ENCODE results near the gene ACER1. TPM values are rescaled to one million over a fixed set of nuclear protein-coding genes. Genes with fewer than 3 reads are reported as not detected.

ACER1 gene
- total and polyA plus RNA-seq, 10 of the 15 experiments (the other 5 are each of a cell fraction or from before 2014, with no cell fraction given) = not detected

- TF ChIP-seq CUX1 (IDR thresholded peaks at IDR 0.05; ENCODE audit: insufficient replicate concordance, low read depth, low read length) (no peak), SMARCA5 (IDR thresholded peaks at IDR 0.05) (peak; percentile 98), ZBTB11 (CRISPR knock-in tag; IDR thresholded peaks at IDR 0.05) (no peak), ATF3 (IDR thresholded peaks at IDR 0.05; ENCODE audit: borderline replicate concordance, extremely low read depth, low read depth, low read length) (no peak), MYC (IDR thresholded peaks at IDR 0.05; ENCODE audit: insufficient read depth, insufficient read length, insufficient replicate concordance, low read length, severe bottlenecking) (peak; percentile 54), POLR2AphosphoS2 (IDR thresholded peaks at IDR 0.05; ENCODE audit: low read depth, low read length) (peak; percentile 49; the same call in 1 of the 2 replicates), CBFB (IDR thresholded peaks at IDR 0.05; ENCODE audit: low read depth) (no peak), BCL3 (IDR thresholded peaks at IDR 0.05; ENCODE audit: borderline replicate concordance, insufficient read depth, low read depth, low read length, poor library complexity, severe bottlenecking) (no peak), EGR1 (IDR thresholded peaks at IDR 0.05; ENCODE audit: borderline replicate concordance in 1 of 2, low read depth in 2 of 2, low read length in 2 of 2) (peak in 1 of 2 experiments; percentile 73; a peak in 1 of 3 replicates), NBN (IDR thresholded peaks at IDR 0.05) (no peak; the same call in 1 of the 2 replicates), PRDM15 (CRISPR knock-in tag; IDR thresholded peaks at IDR 0.05) (no peak), ZSCAN29 (IDR thresholded peaks at IDR 0.05) (no peak), LARP7 (IDR thresholded peaks at IDR 0.05) (peak; percentile 85), IKZF2 (IDR thresholded peaks at IDR 0.05) (no peak)
Observed at GRCh38 chr19:6372594-6373095, 39.2 kb upstream of the ACER1 start, which contains the start of gene ALKBH7 (continued).
